GM12878 (cell line): ENCODE measurements around the gene MSI2. TPM values are rescaled to one million over a fixed set of nuclear protein-coding genes. Genes with fewer than 3 reads are reported as not detected.

Experiments used
- ATAC-seq: fragments of 200-7000 bp; cut with Tn5 transposase; 3 replicates; pipeline ENCODE4 v1.9.1; 2020; ENCODE audit warnings: mild to moderate bottlenecking, moderate library complexity
- BruUV-seq: library from RNA; stranded (reverse); fragments of 400-500 nt; replicated peaks from 2 replicates; lab custom pipeline; 2021; lab: Mats Ljungman, UMichigan
- CTCF ChIA-PET: fragments of 300-600 bp; sonication (Branson Sonifier 250); formaldehyde crosslinking; extraction: SDS; loops from one replicate; lab custom pipeline; 2021; ENCODE audit warnings: inconsistent platforms; lab: Yijun Ruan, JAX
- POLR2A ChIA-PET: fragments of 350-600 bp; formaldehyde crosslinking; extraction: SDS; loops from one replicate; lab custom pipeline; 2021; ENCODE audit warnings: inconsistent platforms; lab: Charles Lee
- RAD21 ChIA-PET: fragments of 300-600 bp; sonication (Branson Sonifier 250); formaldehyde crosslinking; loops from one replicate; lab custom pipeline; 2023; ENCODE audit warnings: antibody characterized with exemption; ENCODE audit not compliant: unreplicated experiment; lab: Charles Lee
- SMC1A ChIA-PET: fragments of 300-600 bp; sonication (Branson Sonifier 250); formaldehyde crosslinking; loops from one replicate; lab custom pipeline; 2023; ENCODE audit not compliant: unreplicated experiment, uncharacterized antibody; lab: Charles Lee
- DNase-seq: peaks from one replicate; pipeline ENCODE4 v3.0.0-alpha.2; 2011; ENCODE audit warnings: low read depth, low spot score
- FAIRE-seq: peaks from 3 replicates; lab custom pipeline; 2011; peaks lifted over from hg19 to GRCh38; lab: Jason Lieb, UNC
- H2AFZ ChIP-seq: 2 replicates; pipeline ENCODE4 v1.6.0; 2011; ENCODE audit warnings: low read depth, low read length, control low read depth; ENCODE audit not compliant: control insufficient read depth
- H3K27ac ChIP-seq: 2 replicates; pipeline ENCODE4 v1.5.1; 2011; ENCODE audit warnings: control low read depth; ENCODE audit not compliant: control insufficient read depth, insufficient read depth
- H3K27me3 ChIP-seq, 2 experiments: replicated peaks in 1 of 2; 2 replicates each; pipeline versions ENCODE4 v1.6.0 to v1.6.1; 2011; ENCODE audit warnings: low read length in 1 of 2; ENCODE audit not compliant: control insufficient read depth in 2 of 2, insufficient read depth in 2 of 2
- H3K36me3 ChIP-seq, 2 experiments: 2 replicates each; pipeline ENCODE4 v1.5.1; 2011; ENCODE audit warnings: low read length in 1 of 2; ENCODE audit not compliant: control insufficient read depth in 2 of 2, insufficient read depth in 2 of 2
- H3K4me1 ChIP-seq: 2 replicates; pipeline ENCODE4 v1.6.1; 2011; ENCODE audit warnings: mild to moderate bottlenecking, low read length, moderate library complexity, mixed read lengths; ENCODE audit not compliant: control insufficient read depth, insufficient read depth
- H3K4me2 ChIP-seq: 2 replicates; pipeline ENCODE4 v1.6.0; 2011; ENCODE audit warnings: control low read depth; ENCODE audit not compliant: control insufficient read depth, insufficient read depth
- H3K4me3 ChIP-seq: fragments of 200-600 bp; sonication (generic); 2 replicates; pipeline ENCODE4 v1.5.1; 2016
- H3K79me2 ChIP-seq: 2 replicates; pipeline ENCODE4 v1.6.0; 2011; ENCODE audit warnings: low read length; ENCODE audit not compliant: control insufficient read depth, insufficient read depth
- H3K9ac ChIP-seq: 2 replicates; pipeline ENCODE4 v1.8.0; 2011; ENCODE audit warnings: low read length, control low read depth, mixed read lengths; ENCODE audit not compliant: control insufficient read depth, insufficient read depth
- H3K9me3 ChIP-seq: replicated peaks from 3 replicates; pipeline ENCODE4 v1.5.1; 2011; ENCODE audit warnings: mild to moderate bottlenecking, low read length; ENCODE audit not compliant: control insufficient read depth, insufficient read depth
- H4K20me1 ChIP-seq: 2 replicates; pipeline ENCODE4 v1.6.0; 2011; ENCODE audit not compliant: control insufficient read depth, insufficient read depth
- CBX5 ChIP-seq: sonication (generic); IDR thresholded peaks from 2 replicates; pipeline ENCODE4 v1.6.1; 2016; ENCODE audit warnings: low read depth, moderate library complexity, mild to moderate bottlenecking, inconsistent platforms
- E2F4 ChIP-seq: IDR thresholded peaks from 2 replicates; pipeline ENCODE4 v1.6.1; 2012; ENCODE audit warnings: low read depth, low read length, improper control_type of control experiment
- ETV6 ChIP-seq, 2 experiments: fragments of 450-650 bp in 1 of 2; IDR thresholded peaks in 1 of 2; conservative IDR thresholded peaks in 1 of 2; 2 replicates each; pipeline ENCODE4 v1.6.1; 2014; ENCODE audit warnings: antibody characterized with exemption in 1 of 2, borderline replicate concordance in 1 of 2, low read depth in 1 of 2, mild to moderate bottlenecking in 1 of 2, moderate library complexity in 1 of 2
- HDAC2 ChIP-seq: fragments of 200-600 bp; sonication (generic); IDR thresholded peaks from 2 replicates; pipeline ENCODE4 v1.6.1; 2017
- KDM1A ChIP-seq: fragments of 200-600 bp; sonication (generic); IDR thresholded peaks from 2 replicates; pipeline ENCODE4 v1.6.1; 2016; ENCODE audit warnings: borderline replicate concordance
- KLF5 ChIP-seq: fragments of 450-650 bp; IDR thresholded peaks from 2 replicates; pipeline ENCODE4 v1.6.1; 2014; ENCODE audit warnings: mild to moderate bottlenecking; ENCODE audit not compliant: partially characterized antibody
- MTA2 ChIP-seq: fragments of 450-650 bp; IDR thresholded peaks from 2 replicates; pipeline ENCODE4 v1.6.1; 2016; ENCODE audit warnings: low read depth, mild to moderate bottlenecking, moderate library complexity
- NBN ChIP-seq: fragments of 450-650 bp; IDR thresholded peaks from 2 replicates; pipeline ENCODE4 v1.6.1; 2016
- NFIC ChIP-seq: IDR thresholded peaks from 2 replicates; pipeline ENCODE4 v1.6.1; 2012; ENCODE audit warnings: low read depth, mild to moderate bottlenecking, inconsistent platforms, low read length, moderate library complexity
- NFYA ChIP-seq: IDR thresholded peaks from 2 replicates; pipeline ENCODE4 v1.6.1; 2011; ENCODE audit warnings: low read depth, mild to moderate bottlenecking, low read length, improper control_type of control experiment, borderline replicate concordance
- NFYB ChIP-seq: IDR thresholded peaks from 2 replicates; pipeline ENCODE4 v1.6.1; 2011; ENCODE audit warnings: low read depth, mild to moderate bottlenecking, low read length, improper control_type of control experiment, moderate library complexity; ENCODE audit not compliant: insufficient read depth
- NR2F1 ChIP-seq: fragments of 450-650 bp; conservative IDR thresholded peaks from 2 replicates; pipeline ENCODE4 v1.6.1; 2017; ENCODE audit warnings: mild to moderate bottlenecking
- RAD51 ChIP-seq: fragments of 450-650 bp; IDR thresholded peaks from 2 replicates; pipeline ENCODE4 v1.6.1; 2016; ENCODE audit warnings: moderate library complexity, mild to moderate bottlenecking, inconsistent platforms
- RBBP5 ChIP-seq: fragments of 200-600 bp; sonication (generic); conservative IDR thresholded peaks from 2 replicates; pipeline ENCODE4 v1.6.1; 2016
- SMARCA5 ChIP-seq: fragments of 450-650 bp; IDR thresholded peaks from 2 replicates; pipeline ENCODE4 v1.6.1; 2017; ENCODE audit warnings: mild to moderate bottlenecking
- WGBS: methylation state at CpG from one replicate; pipeline ENCODE4 v1.1.6; 2016; ENCODE audit warnings: low lambda C conversion rate; ENCODE audit not compliant: insufficient replicate concordance, insufficient coverage; ENCODE audit errors: missing lambda C conversion rate; 5-methylcytosine and 5-hydroxymethylcytosine counted together
- in situ Hi-C: fragments of 300-500 bp; cut with MboI; formaldehyde crosslinking; loops from 9 replicates; pipeline ENCODE4 v1.14.3; 2018; ENCODE audit warnings: mixed read lengths
- intact Hi-C: fragments of 100-400 bp; cut with micrococcal nuclease; formaldehyde crosslinking; loops from one replicate; pipeline ENCODE4 v1.14.2; 2022; ENCODE audit not compliant: unreplicated experiment
- polyA plus RNA-seq, 11 experiments: library from polyadenylated mRNA; depleted of rRNA in 4 of 11; unstranded in 6 of 11; stranded (reverse) in 5 of 11; fragments of >200 nt; fragmentation: Nextera tagmentation in 4 of 11; fragmentation: Illumina TruSeq in 1 of 11; extraction: Ambion mirVana in 4 of 11; extraction: Trizol in 1 of 11; gene quantifications; 1 replicate in 1 of 11; 2 replicates in 10 of 11; pipeline versions ENCODE4 v1.2.1 to v1.2.3, GENCODE V29; 2011 to 2016; ENCODE audit warnings: inconsistent platforms in 2 of 11, missing spikeins in 2 of 11, low read depth in 1 of 11
- total RNA-seq, 4 experiments: library from RNA; depleted of rRNA in 3 of 4; stranded (reverse); fragments of >200 nt in 3 of 4; fragmentation: Illumina TruSeq in 1 of 4; extraction: Trizol in 1 of 4; gene quantifications; 2 replicates each; pipeline versions ENCODE4 v1.2.1 to v1.2.3, GENCODE V29; 2013 to 2021
- TF ChIP-seq, protein P1 (sequence below): IDR thresholded peaks from 2 replicates; pipeline ENCODE4 v1.6.1; 2012; ENCODE audit warnings: improper control_type of control experiment, low read depth, low read length; ENCODE audit not compliant: insufficient replicate concordance

MSI2 gene
- total and polyA plus RNA-seq, 10 of the 15 experiments (the other 5 are each of a cell fraction or from before 2014, with no cell fraction given), result 6.1 to 76.1 (median 42.0) TPM

DNA sequence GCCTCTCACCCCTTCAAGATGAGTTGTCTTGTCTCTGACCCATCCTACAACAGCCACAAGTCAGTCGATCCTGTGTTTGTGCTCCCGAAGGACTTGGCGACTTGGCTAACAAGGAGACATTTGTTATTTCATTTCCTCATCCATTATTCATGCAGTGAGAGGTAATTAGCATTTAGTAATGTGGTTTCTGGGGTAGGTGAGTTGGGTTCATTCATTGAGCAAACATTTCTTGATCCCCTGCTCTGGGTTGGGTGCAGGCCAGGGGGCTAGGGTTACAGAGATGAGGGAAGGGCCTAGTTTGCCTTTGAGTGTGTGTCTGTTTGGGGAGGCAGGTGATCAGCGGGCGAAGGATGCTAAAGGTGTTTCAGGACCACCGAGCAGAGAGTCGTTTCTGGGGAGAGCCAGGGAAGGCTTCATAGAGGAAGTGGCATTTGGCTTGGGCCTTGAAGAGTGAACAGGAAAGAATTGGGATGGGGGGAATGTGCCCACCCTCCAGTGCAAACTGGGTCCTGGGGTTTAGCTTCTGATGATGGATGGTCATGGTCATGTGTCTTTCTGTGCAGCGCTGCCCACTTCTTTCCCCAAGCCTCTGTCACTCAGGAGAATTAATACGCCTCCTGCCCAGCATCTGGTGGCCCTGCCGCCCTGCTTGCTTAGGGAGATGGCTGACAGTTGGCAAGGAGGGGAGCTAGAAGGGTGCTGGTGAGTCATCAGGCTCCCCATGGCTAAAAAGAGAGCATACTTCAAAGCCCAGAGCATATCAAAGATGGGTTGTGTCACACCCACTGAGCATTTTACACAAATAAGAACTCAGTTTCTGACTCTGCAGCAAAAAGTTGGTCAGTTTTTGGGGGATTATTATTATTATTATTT, 38.5 kb downstream of the MSI2 start:
- 94% methylated on average over 10 of the region's 10 CpGs for WGBS
- H3K9ac ChIP-seq, result no peak overlapping the region
- in situ Hi-C loops (no loop called here), intact Hi-C loops (no loop called here)
- FAIRE-seq, result no peak
- H2AFZ ChIP-seq, result no peak overlapping the region
- no peak for DNase-seq
- H4K20me1 ChIP-seq, result no peaks in the 10 kb centered on the region
- no TSS peak for BruUV-seq
- H3K36me3 ChIP-seq, result peaks cover 17 to 33% of the 10 kb centered on the region in 2 experiments; a peak in 3 of 4 replicates
- no peaks in the 10 kb centered on the region for H3K4me1 ChIP-seq
- H3K4me2 ChIP-seq, result no peak overlapping the region
- POLR2A ChIA-PET, result interaction anchor here (0.6 kb wide), 1 partner anchor 62 kb away, joined by 5 read pairs; no protein-coding TSS in a partner anchor
- no peak overlapping the region for H3K4me3 ChIP-seq
- RAD21 ChIA-PET, result no interaction called here
- CTCF ChIA-PET, result no interaction called here
- H3K79me2 ChIP-seq, result peaks cover 4% of the 10 kb centered on the region
- TF ChIP-seq MTA2 (no peak), ETV6 (conservative IDR thresholded peaks at IDR 0.05 in 1 of 2, IDR thresholded peaks at IDR 0.05 in 1 of 2; ENCODE audit: borderline replicate concordance in 1 of 2, low read depth in 1 of 2) (no peak), NFYA (no peak), HDAC2 (no peak), CBX5 (no peak), KLF5 (no peak), NFYB (no peak), NR2F1 (no peak), RAD51 (no peak), NBN (no peak), E2F4 (no peak), NFIC (no peak), KDM1A (no peak), SMARCA5 (no peak), RBBP5 (no peak)
- TF ChIP-seq, protein P1, sequence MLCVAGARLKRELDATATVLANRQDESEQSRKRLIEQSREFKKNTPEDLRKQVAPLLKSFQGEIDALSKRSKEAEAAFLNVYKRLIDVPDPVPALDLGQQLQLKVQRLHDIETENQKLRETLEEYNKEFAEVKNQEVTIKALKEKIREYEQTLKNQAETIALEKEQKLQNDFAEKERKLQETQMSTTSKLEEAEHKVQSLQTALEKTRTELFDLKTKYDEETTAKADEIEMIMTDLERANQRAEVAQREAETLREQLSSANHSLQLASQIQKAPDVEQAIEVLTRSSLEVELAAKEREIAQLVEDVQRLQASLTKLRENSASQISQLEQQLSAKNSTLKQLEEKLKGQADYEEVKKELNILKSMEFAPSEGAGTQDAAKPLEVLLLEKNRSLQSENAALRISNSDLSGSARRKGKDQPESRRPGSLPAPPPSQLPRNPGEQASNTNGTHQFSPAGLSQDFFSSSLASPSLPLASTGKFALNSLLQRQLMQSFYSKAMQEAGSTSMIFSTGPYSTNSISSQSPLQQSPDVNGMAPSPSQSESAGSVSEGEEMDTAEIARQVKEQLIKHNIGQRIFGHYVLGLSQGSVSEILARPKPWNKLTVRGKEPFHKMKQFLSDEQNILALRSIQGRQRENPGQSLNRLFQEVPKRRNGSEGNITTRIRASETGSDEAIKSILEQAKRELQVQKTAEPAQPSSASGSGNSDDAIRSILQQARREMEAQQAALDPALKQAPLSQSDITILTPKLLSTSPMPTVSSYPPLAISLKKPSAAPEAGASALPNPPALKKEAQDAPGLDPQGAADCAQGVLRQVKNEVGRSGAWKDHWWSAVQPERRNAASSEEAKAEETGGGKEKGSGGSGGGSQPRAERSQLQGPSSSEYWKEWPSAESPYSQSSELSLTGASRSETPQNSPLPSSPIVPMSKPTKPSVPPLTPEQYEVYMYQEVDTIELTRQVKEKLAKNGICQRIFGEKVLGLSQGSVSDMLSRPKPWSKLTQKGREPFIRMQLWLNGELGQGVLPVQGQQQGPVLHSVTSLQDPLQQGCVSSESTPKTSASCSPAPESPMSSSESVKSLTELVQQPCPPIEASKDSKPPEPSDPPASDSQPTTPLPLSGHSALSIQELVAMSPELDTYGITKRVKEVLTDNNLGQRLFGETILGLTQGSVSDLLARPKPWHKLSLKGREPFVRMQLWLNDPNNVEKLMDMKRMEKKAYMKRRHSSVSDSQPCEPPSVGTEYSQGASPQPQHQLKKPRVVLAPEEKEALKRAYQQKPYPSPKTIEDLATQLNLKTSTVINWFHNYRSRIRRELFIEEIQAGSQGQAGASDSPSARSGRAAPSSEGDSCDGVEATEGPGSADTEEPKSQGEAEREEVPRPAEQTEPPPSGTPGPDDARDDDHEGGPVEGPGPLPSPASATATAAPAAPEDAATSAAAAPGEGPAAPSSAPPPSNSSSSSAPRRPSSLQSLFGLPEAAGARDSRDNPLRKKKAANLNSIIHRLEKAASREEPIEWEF, result no peak
- no peaks in the 10 kb centered on the region for H3K27me3 ChIP-seq
- SMC1A ChIA-PET, result no interaction called here
- no peak overlapping the region for H3K27ac ChIP-seq
- no peak for ATAC-seq
- H3K9me3 ChIP-seq, result peaks cover 10% of the 10 kb centered on the region
